ENCODE data around the gene COL19A1.

COL19A1 gene

DNA sequence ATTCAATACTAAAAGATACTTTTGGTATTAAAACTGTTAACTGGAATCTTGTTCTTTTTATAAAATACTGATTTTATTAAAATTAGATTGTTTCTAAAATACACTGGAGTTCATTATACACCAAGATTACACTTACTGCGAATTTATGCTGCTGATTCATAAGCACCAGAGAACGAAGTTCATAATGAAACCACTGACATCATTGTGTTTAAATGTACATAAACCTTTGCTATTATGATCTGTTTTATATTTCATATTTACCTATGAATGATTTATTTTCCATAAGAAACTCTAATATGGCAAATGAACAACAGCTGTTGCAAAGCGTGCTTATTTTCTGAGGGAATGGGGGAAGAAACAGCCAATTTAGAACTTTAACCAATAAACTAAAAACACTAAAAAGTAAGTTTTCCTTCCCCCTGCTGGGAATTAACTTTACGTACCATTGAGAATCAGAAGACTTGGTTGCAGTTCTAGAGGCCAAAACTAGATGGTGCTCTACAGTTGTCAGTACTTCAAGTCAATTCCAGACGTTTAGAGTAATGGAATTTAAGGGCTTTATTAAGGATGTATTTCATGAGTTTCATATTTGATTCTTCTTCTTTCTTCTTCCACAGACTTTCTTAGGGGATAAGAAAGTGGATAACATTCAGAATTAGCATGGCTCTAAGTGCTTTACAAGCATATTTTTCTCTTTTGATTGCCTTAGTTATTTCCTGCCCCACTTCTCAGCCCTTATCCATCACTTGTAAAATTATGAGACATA is 30.8 kb upstream of the COL19A1 start:
- H3K9me3 ChIP-seq (ENCODE audit: insufficient read depth, low read depth, low read length): no peaks in the 10 kb centered on the region
- no peak overlapping the region for H3K4me3 ChIP-seq (ENCODE audit: low read length)
- no peak overlapping the region for H3K27ac ChIP-seq (ENCODE audit: low read depth, low read length)
- H3K27me3 ChIP-seq (ENCODE audit: insufficient read depth, low read length): no peaks in the 10 kb centered on the region
- 32% methylated on average over 4 of the region's 5 CpGs for WGBS
- no peaks in the 10 kb centered on the region for H3K4me1 ChIP-seq (ENCODE audit: insufficient read depth, low read length)
- no peak overlapping the region for H3K9ac ChIP-seq (ENCODE audit: low read depth, low read length)
- H3K36me3 ChIP-seq (ENCODE audit: insufficient read depth, low read length): no peaks in the 10 kb centered on the region

DNA sequence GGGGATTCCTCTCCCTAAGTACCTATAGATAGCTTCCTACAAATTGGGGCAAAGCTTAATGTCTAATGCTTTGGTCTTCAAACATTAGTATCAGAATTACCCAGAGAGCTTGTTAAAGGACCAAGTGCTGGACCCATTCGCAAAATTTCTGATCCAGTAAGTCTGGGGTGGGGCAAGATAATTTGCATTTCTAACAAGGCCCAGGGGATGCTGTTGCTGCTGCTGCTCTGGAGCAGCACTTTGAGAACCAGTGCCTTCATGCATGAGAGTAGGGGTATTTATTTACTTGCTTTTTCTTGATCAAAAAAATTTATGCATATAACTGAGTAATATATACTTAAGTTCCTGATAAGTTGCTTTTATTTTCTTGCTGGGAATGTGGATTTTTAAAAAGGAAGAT is 24.5 kb upstream of the COL19A1 start:
- Histone ChIP-seq H3K27ac (ENCODE audit: low read depth, low read length) (no peak overlapping the region), H3K4me3 (ENCODE audit: low read length) (no peak overlapping the region), H3K9ac (ENCODE audit: low read depth, low read length) (no peak overlapping the region), H3K9me3 (ENCODE audit: insufficient read depth, low read depth, low read length) (no peaks in the 10 kb centered on the region), H3K36me3 (ENCODE audit: insufficient read depth, low read length) (no peaks in the 10 kb centered on the region), H3K27me3 (ENCODE audit: insufficient read depth, low read length) (no peaks in the 10 kb centered on the region), H3K4me1 (ENCODE audit: insufficient read depth, low read length) (no peaks in the 10 kb centered on the region)
- 80% methylated on average over 1 of the region's 1 CpG for WGBS

DNA sequence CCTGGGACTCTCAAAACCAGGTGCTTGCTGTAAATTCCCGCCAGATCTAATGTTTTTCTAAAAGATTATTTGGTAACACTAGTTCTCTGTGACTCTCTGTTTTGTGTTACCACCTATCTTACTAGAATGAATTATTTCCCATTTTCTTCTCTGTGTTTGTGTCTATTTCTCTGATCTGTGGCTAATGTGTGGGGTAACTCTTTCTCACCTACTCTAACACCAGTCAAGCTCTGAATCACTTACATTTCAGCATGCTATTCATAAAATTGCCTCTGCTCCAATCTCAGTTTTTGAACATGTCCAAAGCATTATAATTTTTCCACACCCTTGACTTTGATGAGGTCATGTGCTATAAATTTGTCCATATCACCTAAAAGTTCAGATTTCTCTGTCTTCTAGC is 23.2 kb upstream of the COL19A1 start:
- Histone ChIP-seq H3K9me3 (ENCODE audit: insufficient read depth, low read depth, low read length) (no peaks in the 10 kb centered on the region), H3K36me3 (ENCODE audit: insufficient read depth, low read length) (no peaks in the 10 kb centered on the region), H3K27ac (ENCODE audit: low read depth, low read length) (no peak overlapping the region), H3K27me3 (ENCODE audit: insufficient read depth, low read length) (no peaks in the 10 kb centered on the region), H3K4me3 (ENCODE audit: low read length) (no peak overlapping the region), H3K4me1 (ENCODE audit: insufficient read depth, low read length) (no peaks in the 10 kb centered on the region), H3K9ac (ENCODE audit: low read depth, low read length) (no peak overlapping the region)
- 92% methylated on average over 1 of the region's 1 CpG for WGBS

- Histone ChIP-seq H3K9ac (ENCODE audit: low read depth, low read length) (no peak overlapping the region), H3K36me3 (ENCODE audit: insufficient read depth, low read length) (no peaks in the 10 kb centered on the region), H3K27me3 (ENCODE audit: insufficient read depth, low read length) (no peaks in the 10 kb centered on the region), H3K27ac (ENCODE audit: low read depth, low read length) (no peak overlapping the region), H3K4me3 (ENCODE audit: low read length) (no peak overlapping the region), H3K9me3 (ENCODE audit: insufficient read depth, low read depth, low read length) (no peaks in the 10 kb centered on the region), H3K4me1 (ENCODE audit: insufficient read depth, low read length) (no peaks in the 10 kb centered on the region)
- 88% methylated on average over 2 of the region's 2 CpGs for WGBS
Observed at GRCh38 chr6:69846312-69846711, 20.0 kb upstream of the COL19A1 start.

DNA sequence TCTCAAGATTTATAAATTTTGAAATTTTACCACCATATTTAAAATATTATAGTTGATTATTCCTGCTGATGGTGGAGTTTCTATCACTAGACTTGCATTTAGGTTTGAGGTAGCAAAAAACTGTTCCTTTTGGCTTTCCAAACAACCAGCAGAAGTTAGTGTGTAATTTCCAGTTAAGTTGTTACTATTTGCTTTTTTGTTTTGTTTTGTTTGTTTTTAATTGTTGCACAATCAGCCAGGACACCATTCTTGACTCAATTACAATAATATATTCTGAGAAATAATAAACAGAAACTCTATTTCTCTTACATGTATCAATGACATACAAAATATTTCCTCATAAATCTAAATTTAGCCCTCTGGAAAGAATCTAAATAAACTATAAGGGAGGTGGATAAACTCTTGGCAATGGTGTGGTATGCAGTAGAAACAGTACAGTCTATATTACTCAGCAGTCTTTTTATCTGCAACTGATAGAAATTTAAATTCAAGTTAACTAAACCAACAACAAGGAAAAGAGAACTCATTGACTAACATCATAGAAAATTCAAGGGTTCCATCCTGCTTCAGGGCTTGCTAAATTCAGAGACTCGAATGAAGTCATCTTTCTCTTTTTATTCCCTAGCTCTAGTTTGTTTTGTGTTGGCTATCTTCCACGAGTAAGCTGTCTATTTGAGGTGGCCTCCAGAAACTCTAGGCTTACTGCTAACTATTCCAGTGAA is 19.4 kb upstream of the COL19A1 start:
- H3K27me3 ChIP-seq (ENCODE audit: insufficient read depth, low read length): no peaks in the 10 kb centered on the region
- no peak overlapping the region for H3K27ac ChIP-seq (ENCODE audit: low read depth, low read length)
- no peak overlapping the region for H3K9ac ChIP-seq (ENCODE audit: low read depth, low read length)
- no peaks in the 10 kb centered on the region for H3K36me3 ChIP-seq (ENCODE audit: insufficient read depth, low read length)
- no peaks in the 10 kb centered on the region for H3K4me1 ChIP-seq (ENCODE audit: insufficient read depth, low read length)
- no peaks in the 10 kb centered on the region for H3K9me3 ChIP-seq (ENCODE audit: insufficient read depth, low read depth, low read length)
- H3K4me3 ChIP-seq (ENCODE audit: low read length): no peak overlapping the region
- 89% methylated on average over 2 of the region's 2 CpGs for WGBS

DNA sequence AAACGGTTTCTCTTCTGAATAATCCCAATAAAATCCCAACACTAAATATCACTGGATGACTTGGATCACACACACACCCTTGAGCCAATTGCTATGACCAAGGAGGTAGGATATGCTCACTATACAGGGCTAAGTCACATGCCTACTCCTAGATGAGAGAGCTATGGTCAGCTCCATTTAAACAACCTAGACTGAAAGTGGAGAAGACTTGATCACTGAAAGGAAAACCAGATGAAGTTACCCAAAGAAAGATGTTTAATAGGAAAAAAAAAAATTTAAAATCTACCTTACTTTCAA is 18.9 kb upstream of the COL19A1 start:
- Histone ChIP-seq H3K9me3 (ENCODE audit: insufficient read depth, low read depth, low read length) (no peaks in the 10 kb centered on the region), H3K4me3 (ENCODE audit: low read length) (no peak overlapping the region), H3K36me3 (ENCODE audit: insufficient read depth, low read length) (no peaks in the 10 kb centered on the region), H3K9ac (ENCODE audit: low read depth, low read length) (no peak overlapping the region), H3K4me1 (ENCODE audit: insufficient read depth, low read length) (no peaks in the 10 kb centered on the region), H3K27ac (ENCODE audit: low read depth, low read length) (no peak overlapping the region), H3K27me3 (ENCODE audit: insufficient read depth, low read length) (no peaks in the 10 kb centered on the region)
- WGBS: 73% methylated on average over 1 of the region's 1 CpG

- Histone ChIP-seq H3K36me3 (ENCODE audit: insufficient read depth, low read length) (no peaks in the 10 kb centered on the region), H3K4me3 (ENCODE audit: low read length) (no peak overlapping the region), H3K27me3 (ENCODE audit: insufficient read depth, low read length) (no peaks in the 10 kb centered on the region; the same call in 1 of the 2 replicates), H3K27ac (ENCODE audit: low read depth, low read length) (no peak overlapping the region), H3K9ac (ENCODE audit: low read depth, low read length) (no peak overlapping the region), H3K9me3 (ENCODE audit: insufficient read depth, low read depth, low read length) (no peaks in the 10 kb centered on the region), H3K4me1 (ENCODE audit: insufficient read depth, low read length) (no peaks in the 10 kb centered on the region)
- 93% methylated on average over 4 of the region's 4 CpGs for WGBS
Observed at GRCh38 chr6:69848552-69848951, 17.8 kb upstream of the COL19A1 start.

DNA sequence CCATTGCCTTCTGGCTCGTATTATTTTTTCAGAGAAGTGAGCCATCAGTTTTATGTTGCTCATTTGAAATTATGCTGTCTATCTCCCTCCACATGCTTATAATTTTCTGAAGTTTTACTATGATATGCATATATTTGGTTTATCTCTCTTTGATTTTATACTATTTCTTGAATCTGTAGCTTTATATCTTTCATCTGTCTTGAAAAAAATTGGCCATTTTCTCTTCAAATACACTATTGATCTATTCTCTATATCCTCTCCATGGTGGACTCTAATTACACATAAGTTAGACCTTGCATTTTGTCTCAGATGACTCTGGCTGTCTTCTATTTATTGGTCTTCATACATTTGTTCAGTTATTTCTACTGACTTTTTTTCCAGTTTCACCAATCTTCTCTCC is 13.7 kb upstream of the COL19A1 start:
- H3K27ac ChIP-seq (ENCODE audit: low read depth, low read length): no peak overlapping the region
- no peak overlapping the region for H3K9ac ChIP-seq (ENCODE audit: low read depth, low read length)
- H3K9me3 ChIP-seq (ENCODE audit: insufficient read depth, low read depth, low read length): no peaks in the 10 kb centered on the region
- no peaks in the 10 kb centered on the region for H3K4me1 ChIP-seq (ENCODE audit: insufficient read depth, low read length)
- H3K4me3 ChIP-seq (ENCODE audit: low read length): no peak overlapping the region
- 0% methylated on average over 1 of the region's 1 CpG for WGBS
- no peaks in the 10 kb centered on the region for H3K36me3 ChIP-seq (ENCODE audit: insufficient read depth, low read length)
- H3K27me3 ChIP-seq (ENCODE audit: insufficient read depth, low read length): no peaks in the 10 kb centered on the region; the same call in 1 of the 2 replicates

GRCh38 chr6:69861986-69862385 is 4.4 kb upstream of the COL19A1 start:
- no peaks in the 10 kb centered on the region for H3K36me3 ChIP-seq (ENCODE audit: insufficient read depth, low read length)
- no peak overlapping the region for H3K4me3 ChIP-seq (ENCODE audit: low read length)
- H3K4me1 ChIP-seq (ENCODE audit: insufficient read depth, low read length): peaks cover 9% of the 10 kb centered on the region; the same call in 1 of the 2 replicates
- no peak overlapping the region for H3K27ac ChIP-seq (ENCODE audit: low read depth, low read length)
- WGBS: 76% methylated on average over 3 of the region's 3 CpGs
- H3K9me3 ChIP-seq (ENCODE audit: insufficient read depth, low read depth, low read length): no peaks in the 10 kb centered on the region
- H3K9ac ChIP-seq (ENCODE audit: low read depth, low read length): no peak overlapping the region
- peaks cover 35% of the 10 kb centered on the region for H3K27me3 ChIP-seq (ENCODE audit: insufficient read depth, low read length)

- no peaks in the 10 kb centered on the region for H3K36me3 ChIP-seq (ENCODE audit: insufficient read depth, low read length)
- peaks cover 53% of the 10 kb centered on the region for H3K27me3 ChIP-seq (ENCODE audit: insufficient read depth, low read length)
- H3K27ac ChIP-seq (ENCODE audit: low read depth, low read length): no peak overlapping the region
- H3K4me3 ChIP-seq (ENCODE audit: low read length): no peak overlapping the region
- WGBS: 95% methylated on average over 2 of the region's 2 CpGs
- H3K9me3 ChIP-seq (ENCODE audit: insufficient read depth, low read depth, low read length): no peaks in the 10 kb centered on the region
- H3K9ac ChIP-seq (ENCODE audit: low read depth, low read length): no peak overlapping the region
- H3K4me1 ChIP-seq (ENCODE audit: insufficient read depth, low read length): peaks cover 15% of the 10 kb centered on the region; the same call in 1 of the 2 replicates
Observed at GRCh38 chr6:69863766-69864165, 2.6 kb upstream of the COL19A1 start.

DNA sequence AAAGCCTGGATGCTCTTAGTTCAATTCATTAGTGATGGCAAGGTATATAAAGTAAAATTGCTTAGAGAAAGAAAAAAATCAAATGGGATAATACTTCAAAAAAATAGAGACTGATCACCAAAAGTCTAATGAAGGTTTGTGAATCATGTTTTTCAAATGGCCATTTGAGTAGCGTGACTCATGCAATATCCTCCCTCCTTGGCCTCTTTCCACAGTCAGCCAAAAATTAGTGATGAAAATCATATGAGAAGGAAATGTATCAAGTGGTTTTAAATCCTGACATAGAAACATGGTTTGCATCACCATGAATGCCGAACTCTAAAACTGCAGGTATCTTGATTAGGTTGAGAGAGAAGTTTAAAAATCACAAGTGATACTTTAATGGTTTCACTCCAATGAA is 1.2 kb upstream of the COL19A1 start:
- Histone ChIP-seq H3K27ac (ENCODE audit: low read depth, low read length) (no peak overlapping the region), H3K27me3 (ENCODE audit: insufficient read depth, low read length) (peaks cover 62% of the 10 kb centered on the region), H3K36me3 (ENCODE audit: insufficient read depth, low read length) (no peaks in the 10 kb centered on the region), H3K9me3 (ENCODE audit: insufficient read depth, low read depth, low read length) (no peaks in the 10 kb centered on the region), H3K4me1 (ENCODE audit: insufficient read depth, low read length) (peaks cover 15% of the 10 kb centered on the region; the same call in 1 of the 2 replicates), H3K4me3 (ENCODE audit: low read length) (no peak overlapping the region), H3K9ac (ENCODE audit: low read depth, low read length) (no peak overlapping the region)
- 93% methylated on average over 1 of the region's 2 CpGs for WGBS
